Measurements from ENCODE around the gene MDK.

GRCh38 chr11:46378296-46378695, 3.2 kb upstream of the MDK start:
- TF ChIP-seq CTCF (IDR thresholded peaks at IDR 0.05; ENCODE audit: poor library complexity, severe bottlenecking) (no peak), POLR2AphosphoS5 (IDR thresholded peaks at IDR 0.05) (no peak), EZH2 (IDR thresholded peaks at IDR 0.05; ENCODE audit: borderline replicate concordance, insufficient read depth, low read length, poor library complexity, severe bottlenecking) (no peak)
